A549 (cell line): ENCODE measurements around the gene TP53I11. TPM values are rescaled to one million over a fixed set of nuclear protein-coding genes. Genes with fewer than 3 reads are reported as not detected.

Source experiments
- ATAC-seq, 2 experiments: fragments of 200-7000 bp in 1 of 2; fragments of >200 bp in 1 of 2; cut with Nextera tagmentation in 1 of 2; cut with Tn5 transposase in 1 of 2; 3 replicates each; pipeline versions ENCODE4 v1.8.0 to v1.9.1; 2018 to 2020; ENCODE audit warnings: mild to moderate bottlenecking in 1 of 2, moderate library complexity in 1 of 2
- CTCF ChIA-PET: fragments of 300-600 bp; sonication (Branson Sonifier 250); formaldehyde crosslinking; extraction: SDS; loops from one replicate; lab custom pipeline; 2021; ENCODE audit warnings: antibody characterized with exemption, inconsistent platforms; lab: Yijun Ruan, JAX
- POLR2A ChIA-PET: fragments of 350-600 bp; formaldehyde crosslinking; extraction: SDS; loops from one replicate; lab custom pipeline; 2021; ENCODE audit warnings: antibody characterized with exemption, inconsistent platforms; lab: Yijun Ruan, JAX
- DNase-seq, 2 experiments: peaks; one replicate each; pipeline versions ENCODE4 v3.0.0 to v3.0.0-alpha.2; 2011 to 2016; ENCODE audit warnings: low read depth in 1 of 2, low spot score in 1 of 2
- FAIRE-seq: peaks from 2 replicates; lab custom pipeline; 2011; peaks lifted over from hg19 to GRCh38; lab: Jason Lieb, UNC
- H3K27ac ChIP-seq, 2 experiments: fragments of >200 bp; sonication (Bioruptor Twin); formaldehyde crosslinking; 3 replicates each; pipeline ENCODE4 v1.5.1; 2016 to 2017
- H3K4me1 ChIP-seq: fragments of >200 bp; sonication (Bioruptor Twin); formaldehyde crosslinking; 3 replicates; pipeline ENCODE4 v1.6.1; 2016
- H3K4me2 ChIP-seq: fragments of >200 bp; sonication (Bioruptor Twin); formaldehyde crosslinking; 3 replicates; pipeline ENCODE4 v1.6.1; 2016
- H3K4me3 ChIP-seq: fragments of >200 bp; sonication (Bioruptor Twin); formaldehyde crosslinking; 3 replicates; pipeline ENCODE4 v1.5.1; 2016
- H3K9me3 ChIP-seq: fragments of >200 bp; sonication (Bioruptor Twin); formaldehyde crosslinking; 3 replicates; pipeline ENCODE4 v1.6.1; 2016
- ESRRA ChIP-seq: fragments of 150-350 bp; IDR thresholded peaks from 2 replicates; pipeline ENCODE4 v1.6.1; 2014; ENCODE audit warnings: mild to moderate bottlenecking, low read length, borderline replicate concordance
- FOSB ChIP-seq: fragments of 250-450 bp; sonication (Bioruptor Pico); IDR thresholded peaks from 2 replicates; pipeline ENCODE4 v1.5.0; 2020; ENCODE audit warnings: mild to moderate bottlenecking, moderate library complexity
- FOSL2 ChIP-seq, 2 experiments: fragments of 450-650 bp in 1 of 2; fragments of >200 bp in 1 of 2; sonication (Bioruptor Twin) in 1 of 2; formaldehyde crosslinking; IDR thresholded peaks; 2 replicates each; pipeline versions ENCODE4 v1.5.0 to v1.6.1; 2016 to 2020; ENCODE audit warnings: mild to moderate bottlenecking in 1 of 2, moderate library complexity in 1 of 2
- FOXS1 ChIP-seq: fragments of 250-450 bp; sonication (Bioruptor Pico); IDR thresholded peaks from 2 replicates; pipeline ENCODE4 v1.5.0; 2020; ENCODE audit warnings: mild to moderate bottlenecking, moderate library complexity
- HOXB13 ChIP-seq: fragments of 250-450 bp; sonication (Bioruptor Pico); IDR thresholded peaks from 2 replicates; pipeline ENCODE4 v1.5.0; 2020; ENCODE audit warnings: low read depth, mild to moderate bottlenecking, moderate library complexity
- MAZ ChIP-seq: fragments of 150-350 bp; IDR thresholded peaks from 2 replicates; pipeline ENCODE4 v1.6.1; 2014; ENCODE audit warnings: antibody characterized with exemption, low read depth, low read length, borderline replicate concordance
- NPAS2 ChIP-seq: fragments of 250-450 bp; sonication (Bioruptor Pico); IDR thresholded peaks from 2 replicates; pipeline ENCODE4 v1.8.0; 2022; ENCODE audit warnings: mild to moderate bottlenecking, moderate library complexity, borderline replicate concordance
- NR3C1 ChIP-seq: fragments of >200 bp; sonication (Bioruptor Twin); formaldehyde crosslinking; IDR thresholded peaks from 3 replicates; pipeline ENCODE4 v1.6.1; 2017
- PHF8 ChIP-seq: fragments of 200-600 bp; sonication (generic); IDR thresholded peaks from 2 replicates; pipeline ENCODE4 v1.6.1; 2016; ENCODE audit warnings: low read depth, mild to moderate bottlenecking, antibody characterized with exemption, moderate library complexity, borderline replicate concordance
- POLR2A ChIP-seq: IDR thresholded peaks from 2 replicates; pipeline ENCODE4 v1.6.1; 2012; ENCODE audit warnings: mild to moderate bottlenecking, low read length
- TP53 ChIP-seq: fragments of 250-450 bp; sonication (Bioruptor Pico); IDR thresholded peaks from 2 replicates; pipeline ENCODE4 v1.5.0; 2021; ENCODE audit warnings: mild to moderate bottlenecking, moderate library complexity
- ZC3H11A ChIP-seq: fragments of 450-650 bp; IDR thresholded peaks from 2 replicates; pipeline ENCODE4 v1.6.1; 2014; ENCODE audit warnings: antibody characterized with exemption, mild to moderate bottlenecking
- WGBS: methylation state at CpG from one replicate; pipeline ENCODE4 v1.1.6; 2017; ENCODE audit errors: missing lambda C conversion rate; 5-methylcytosine and 5-hydroxymethylcytosine counted together
- polyA plus RNA-seq, 4 experiments: library from polyadenylated mRNA; depleted of rRNA in 3 of 4; stranded (reverse); fragments of >200 nt; fragmentation: RNase III in 1 of 4; extraction: RNeasy Plus Mini Kit Qiagen cat#74134 plus additional on column Dnase treatment in 1 of 4; gene quantifications; 2 replicates in 3 of 4; 3 replicates in 1 of 4; pipeline ENCODE4 v1.2.3, GENCODE V29; 2011 to 2017
- TF ChIP-seq, protein P1 (sequence below): fragments of >200 bp; sonication (Bioruptor Twin); formaldehyde crosslinking; IDR thresholded peaks from 3 replicates; pipeline ENCODE4 v1.6.1; 2016
- TF ChIP-seq, protein P2 (sequence below): fragments of 450-650 bp; IDR thresholded peaks from 2 replicates; pipeline ENCODE4 v1.6.1; 2014; ENCODE audit warnings: antibody characterized with exemption
- TF ChIP-seq, protein P3 (sequence below): IDR thresholded peaks from 2 replicates; pipeline ENCODE4 v1.6.1; 2012
- TF ChIP-seq, protein P4 (sequence below): fragments of 250-450 bp; sonication (Bioruptor Pico); IDR thresholded peaks from 2 replicates; pipeline ENCODE4 v1.5.0; 2021; ENCODE audit warnings: mild to moderate bottlenecking, moderate library complexity, borderline replicate concordance
- TF ChIP-seq, protein P5 (sequence below): fragments of >200 bp; sonication (Bioruptor Twin); formaldehyde crosslinking; IDR thresholded peaks from 3 replicates; pipeline ENCODE4 v1.5.1; 2016
- TF ChIP-seq, protein P6 (sequence below): IDR thresholded peaks from 2 replicates; pipeline ENCODE4 v1.6.1; 2012
- TF ChIP-seq, protein P7 (sequence below): IDR thresholded peaks from 2 replicates; pipeline ENCODE4 v1.6.1; 2012; ENCODE audit warnings: low read depth, borderline replicate concordance
- TF ChIP-seq, protein P8 (sequence below): fragments of 150-350 bp; IDR thresholded peaks from 2 replicates; pipeline ENCODE4 v1.6.1; 2014; ENCODE audit warnings: low read depth, mild to moderate bottlenecking, low read length

Gene TP53I11
- polyA plus RNA-seq, 2 of the 4 experiments (the other 2 are of a cell fraction): 11.2 to 28.2 TPM

DNA sequence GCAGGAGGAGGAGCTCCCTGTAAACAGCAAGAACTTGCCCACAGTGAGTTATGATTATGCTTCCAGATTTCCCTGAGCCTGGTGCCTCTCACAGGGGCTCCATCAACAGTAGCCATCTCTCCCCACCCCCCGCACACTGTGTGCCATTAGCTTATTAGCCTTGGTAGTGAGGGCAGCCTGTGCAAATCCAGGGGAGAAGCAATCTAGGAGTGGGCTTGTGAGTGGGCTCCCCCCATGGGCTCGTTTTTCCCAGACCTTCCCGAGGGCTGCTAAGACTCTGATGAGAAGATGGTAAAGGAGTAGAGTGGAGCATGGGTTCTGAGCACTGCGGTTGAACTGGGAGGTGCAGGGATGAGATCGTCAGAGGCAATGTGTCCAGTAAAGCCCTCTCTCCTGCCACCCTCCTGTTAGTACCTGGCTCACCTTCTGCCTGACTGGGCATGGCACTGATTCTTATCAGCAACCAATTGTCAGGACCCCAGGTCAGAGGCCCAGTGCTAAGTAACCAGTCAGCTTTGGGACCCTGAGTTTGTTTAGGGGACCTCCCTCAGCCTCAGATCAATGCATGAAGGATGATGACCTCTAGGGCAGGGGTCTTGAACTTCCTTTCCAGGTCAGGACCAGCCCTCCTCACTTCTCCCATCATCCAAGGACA, 38.4 kb upstream of the TP53I11 start:
- 57% methylated on average over 5 of the region's 5 CpGs for WGBS
- ChIA-PET CTCF (interaction anchor here (0.8 to 1.4 kb wide), 4 partner anchors 17 to 344 kb away, joined by 3 to 4 read pairs (median 3); no protein-coding TSS in a partner anchor), POLR2A (no interaction called here)
- no peak for ATAC-seq
- no peaks in the 10 kb centered on the region for H3K9me3 ChIP-seq
- no peaks in the 10 kb centered on the region for H3K4me1 ChIP-seq
- no peak overlapping the region for H3K4me3 ChIP-seq
- no peak overlapping the region for H3K27ac ChIP-seq
- no peak for TF ChIP-seq ESRRA
- TF ChIP-seq, protein P1, sequence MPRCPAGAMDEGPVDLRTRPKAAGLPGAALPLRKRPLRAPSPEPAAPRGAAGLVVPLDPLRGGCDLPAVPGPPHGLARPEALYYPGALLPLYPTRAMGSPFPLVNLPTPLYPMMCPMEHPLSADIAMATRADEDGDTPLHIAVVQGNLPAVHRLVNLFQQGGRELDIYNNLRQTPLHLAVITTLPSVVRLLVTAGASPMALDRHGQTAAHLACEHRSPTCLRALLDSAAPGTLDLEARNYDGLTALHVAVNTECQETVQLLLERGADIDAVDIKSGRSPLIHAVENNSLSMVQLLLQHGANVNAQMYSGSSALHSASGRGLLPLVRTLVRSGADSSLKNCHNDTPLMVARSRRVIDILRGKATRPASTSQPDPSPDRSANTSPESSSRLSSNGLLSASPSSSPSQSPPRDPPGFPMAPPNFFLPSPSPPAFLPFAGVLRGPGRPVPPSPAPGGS: no peak
- TF ChIP-seq POLR2A: no peak
- TF ChIP-seq, protein P2, sequence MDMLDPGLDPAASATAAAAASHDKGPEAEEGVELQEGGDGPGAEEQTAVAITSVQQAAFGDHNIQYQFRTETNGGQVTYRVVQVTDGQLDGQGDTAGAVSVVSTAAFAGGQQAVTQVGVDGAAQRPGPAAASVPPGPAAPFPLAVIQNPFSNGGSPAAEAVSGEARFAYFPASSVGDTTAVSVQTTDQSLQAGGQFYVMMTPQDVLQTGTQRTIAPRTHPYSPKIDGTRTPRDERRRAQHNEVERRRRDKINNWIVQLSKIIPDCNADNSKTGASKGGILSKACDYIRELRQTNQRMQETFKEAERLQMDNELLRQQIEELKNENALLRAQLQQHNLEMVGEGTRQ: no peak
- no peak for TF ChIP-seq TP53
- TF ChIP-seq, protein P3, sequence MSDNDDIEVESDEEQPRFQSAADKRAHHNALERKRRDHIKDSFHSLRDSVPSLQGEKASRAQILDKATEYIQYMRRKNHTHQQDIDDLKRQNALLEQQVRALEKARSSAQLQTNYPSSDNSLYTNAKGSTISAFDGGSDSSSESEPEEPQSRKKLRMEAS: no peak
- TF ChIP-seq MAZ: no peak
- no peak for TF ChIP-seq PHF8
- TF ChIP-seq, protein P4, sequence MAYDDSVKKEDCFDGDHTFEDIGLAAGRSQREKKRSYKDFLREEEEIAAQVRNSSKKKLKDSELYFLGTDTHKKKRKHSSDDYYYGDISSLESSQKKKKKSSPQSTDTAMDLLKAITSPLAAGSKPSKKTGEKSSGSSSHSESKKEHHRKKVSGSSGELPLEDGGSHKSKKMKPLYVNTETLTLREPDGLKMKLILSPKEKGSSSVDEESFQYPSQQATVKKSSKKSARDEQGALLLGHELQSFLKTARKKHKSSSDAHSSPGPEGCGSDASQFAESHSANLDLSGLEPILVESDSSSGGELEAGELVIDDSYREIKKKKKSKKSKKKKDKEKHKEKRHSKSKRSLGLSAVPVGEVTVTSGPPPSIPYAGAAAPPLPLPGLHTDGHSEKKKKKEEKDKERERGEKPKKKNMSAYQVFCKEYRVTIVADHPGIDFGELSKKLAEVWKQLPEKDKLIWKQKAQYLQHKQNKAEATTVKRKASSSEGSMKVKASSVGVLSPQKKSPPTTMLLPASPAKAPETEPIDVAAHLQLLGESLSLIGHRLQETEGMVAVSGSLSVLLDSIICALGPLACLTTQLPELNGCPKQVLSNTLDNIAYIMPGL: no peak
- no peak for TF ChIP-seq FOSB (CRISPR knock-in tag)
- TF ChIP-seq FOXS1 (CRISPR knock-in tag): no peak
- TF ChIP-seq ZC3H11A: no peak
- TF ChIP-seq, protein P5, sequence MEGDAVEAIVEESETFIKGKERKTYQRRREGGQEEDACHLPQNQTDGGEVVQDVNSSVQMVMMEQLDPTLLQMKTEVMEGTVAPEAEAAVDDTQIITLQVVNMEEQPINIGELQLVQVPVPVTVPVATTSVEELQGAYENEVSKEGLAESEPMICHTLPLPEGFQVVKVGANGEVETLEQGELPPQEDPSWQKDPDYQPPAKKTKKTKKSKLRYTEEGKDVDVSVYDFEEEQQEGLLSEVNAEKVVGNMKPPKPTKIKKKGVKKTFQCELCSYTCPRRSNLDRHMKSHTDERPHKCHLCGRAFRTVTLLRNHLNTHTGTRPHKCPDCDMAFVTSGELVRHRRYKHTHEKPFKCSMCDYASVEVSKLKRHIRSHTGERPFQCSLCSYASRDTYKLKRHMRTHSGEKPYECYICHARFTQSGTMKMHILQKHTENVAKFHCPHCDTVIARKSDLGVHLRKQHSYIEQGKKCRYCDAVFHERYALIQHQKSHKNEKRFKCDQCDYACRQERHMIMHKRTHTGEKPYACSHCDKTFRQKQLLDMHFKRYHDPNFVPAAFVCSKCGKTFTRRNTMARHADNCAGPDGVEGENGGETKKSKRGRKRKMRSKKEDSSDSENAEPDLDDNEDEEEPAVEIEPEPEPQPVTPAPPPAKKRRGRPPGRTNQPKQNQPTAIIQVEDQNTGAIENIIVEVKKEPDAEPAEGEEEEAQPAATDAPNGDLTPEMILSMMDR: no peak
- TF ChIP-seq, protein P6, sequence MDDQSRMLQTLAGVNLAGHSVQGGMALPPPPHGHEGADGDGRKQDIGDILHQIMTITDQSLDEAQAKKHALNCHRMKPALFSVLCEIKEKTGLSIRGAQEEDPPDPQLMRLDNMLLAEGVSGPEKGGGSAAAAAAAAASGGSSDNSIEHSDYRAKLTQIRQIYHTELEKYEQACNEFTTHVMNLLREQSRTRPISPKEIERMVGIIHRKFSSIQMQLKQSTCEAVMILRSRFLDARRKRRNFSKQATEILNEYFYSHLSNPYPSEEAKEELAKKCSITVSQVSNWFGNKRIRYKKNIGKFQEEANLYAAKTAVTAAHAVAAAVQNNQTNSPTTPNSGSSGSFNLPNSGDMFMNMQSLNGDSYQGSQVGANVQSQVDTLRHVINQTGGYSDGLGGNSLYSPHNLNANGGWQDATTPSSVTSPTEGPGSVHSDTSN: no peak
- TF ChIP-seq NR3C1: no peak
- no peak for TF ChIP-seq NPAS2 (CRISPR knock-in tag)
- TF ChIP-seq, protein P7, sequence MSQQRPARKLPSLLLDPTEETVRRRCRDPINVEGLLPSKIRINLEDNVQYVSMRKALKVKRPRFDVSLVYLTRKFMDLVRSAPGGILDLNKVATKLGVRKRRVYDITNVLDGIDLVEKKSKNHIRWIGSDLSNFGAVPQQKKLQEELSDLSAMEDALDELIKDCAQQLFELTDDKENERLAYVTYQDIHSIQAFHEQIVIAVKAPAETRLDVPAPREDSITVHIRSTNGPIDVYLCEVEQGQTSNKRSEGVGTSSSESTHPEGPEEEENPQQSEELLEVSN: no peak
- no peak for TF ChIP-seq FOSL2 (IDR thresholded peaks at IDR 0.05)
- no peak for TF ChIP-seq FOSL2 (CRISPR knock-in tag; IDR thresholded peaks at IDR 0.05)
- TF ChIP-seq, protein P8, sequence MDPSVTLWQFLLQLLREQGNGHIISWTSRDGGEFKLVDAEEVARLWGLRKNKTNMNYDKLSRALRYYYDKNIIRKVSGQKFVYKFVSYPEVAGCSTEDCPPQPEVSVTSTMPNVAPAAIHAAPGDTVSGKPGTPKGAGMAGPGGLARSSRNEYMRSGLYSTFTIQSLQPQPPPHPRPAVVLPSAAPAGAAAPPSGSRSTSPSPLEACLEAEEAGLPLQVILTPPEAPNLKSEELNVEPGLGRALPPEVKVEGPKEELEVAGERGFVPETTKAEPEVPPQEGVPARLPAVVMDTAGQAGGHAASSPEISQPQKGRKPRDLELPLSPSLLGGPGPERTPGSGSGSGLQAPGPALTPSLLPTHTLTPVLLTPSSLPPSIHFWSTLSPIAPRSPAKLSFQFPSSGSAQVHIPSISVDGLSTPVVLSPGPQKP: no peak
- no peak for TF ChIP-seq HOXB13 (CRISPR knock-in tag)
- no peak overlapping the region for H3K4me2 ChIP-seq
- no peak for DNase-seq
- no peak for FAIRE-seq
